Uterus (tissue), 2 donors: Measurements from ENCODE around the gene NT5C3A.
"Not testable (repeated sequence)": the region's sequence is repeated elsewhere in the genome, so short reads cannot be mapped to it uniquely, and the experiment has no call there.

Experiments used
- CTCF ChIP-seq, 4 experiments: fragments of 200-600 bp in 2 of 4; fragments of 450-650 bp in 2 of 4; sonication (generic) in 2 of 4; IDR thresholded peaks; one replicate each; pipeline ENCODE4 v1.5.1; 2016 to 2019; ENCODE audit warnings: antibody characterized with exemption in 4 of 4, mild to moderate bottlenecking in 2 of 4, moderate library complexity in 1 of 4
- POLR2A ChIP-seq, 2 donors: fragments of 450-650 bp; IDR thresholded peaks; one replicate each; pipeline ENCODE4 v1.6.1; 2016; ENCODE audit warnings: antibody characterized with exemption in 2 of 2, mild to moderate bottlenecking in 1 of 2, moderate library complexity in 1 of 2

- not testable (repeated sequence) for TF ChIP-seq POLR2A, CTCF (IDR thresholded peaks at IDR 0.05)
These were observed 57.4 kb downstream of the NT5C3A start for GRCh38 chr7:33005193-33005592.
